Neural crest cell (in vitro differentiated cells): ENCODE data around the gene ATP9A. TPM values are rescaled to one million over a fixed set of nuclear protein-coding genes. Genes with fewer than 3 reads are reported as not detected.

Source experiments
- DNase-seq: peaks from one replicate; pipeline ENCODE4 v3.0.0; 2021; ENCODE audit warnings: low read depth, mixed read lengths, low spot score
- H3K27ac Mint-ChIP-seq: one replicate; pipeline ENCODE4 v1.8.0; 2021; ENCODE audit warnings: mild to moderate bottlenecking, mixed read lengths; ENCODE audit not compliant: unreplicated experiment
- H3K27me3 Mint-ChIP-seq: 2 replicates; pipeline ENCODE4 v1.8.0; 2021; ENCODE audit warnings: low read depth, mild to moderate bottlenecking, mixed read lengths
- H3K36me3 Mint-ChIP-seq: 2 replicates; pipeline ENCODE4 v1.8.0; 2021; ENCODE audit warnings: low read depth, mild to moderate bottlenecking, mixed read lengths
- H3K4me1 Mint-ChIP-seq: 2 replicates; pipeline ENCODE4 v1.8.0; 2021; ENCODE audit warnings: mixed read lengths
- H3K4me3 Mint-ChIP-seq: one replicate; pipeline ENCODE4 v1.8.0; 2021; ENCODE audit warnings: mild to moderate bottlenecking, mixed read lengths
- H3K9me3 Mint-ChIP-seq: 2 replicates; pipeline ENCODE4 v1.8.0; 2021; ENCODE audit warnings: mixed read lengths
- total RNA-seq: library from RNA; stranded (reverse); gene quantifications from 2 replicates; pipeline ENCODE4 v1.2.1, GENCODE V29; 2021
- TF ChIP-seq, protein P1 (sequence below): fragments of 200-600 bp; sonication (generic); conservative IDR thresholded peaks from 2 replicates; pipeline ENCODE4 v1.5.0; 2021; ENCODE audit warnings: antibody characterized with exemption, mild to moderate bottlenecking

ATP9A gene
- total RNA-seq, 1 donor from 2014 or later, result 39.0 TPM

DNA sequence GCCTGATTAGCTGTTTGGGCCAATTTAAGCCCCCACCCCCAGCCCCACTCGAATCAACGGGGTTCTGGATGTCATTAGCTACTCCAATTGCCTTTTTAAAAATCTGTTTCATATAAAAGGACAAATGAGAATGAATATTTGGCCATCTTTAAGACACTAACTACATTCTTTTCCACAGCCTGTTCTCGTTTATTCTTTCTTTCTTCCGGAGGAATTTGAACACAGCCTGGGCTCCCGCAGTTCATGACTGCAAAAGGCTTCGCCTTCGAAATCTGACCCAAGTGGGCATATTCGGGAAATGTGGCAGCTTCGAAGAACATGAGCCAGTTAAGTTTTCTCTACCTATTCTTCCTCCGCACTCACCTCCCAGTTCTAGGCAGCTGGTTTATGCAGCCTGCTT lies 176.3 kb downstream of the ATP9A start:
- Mint-ChIP-seq H3K4me1 (peaks cover 17% of the 10 kb centered on the region), H3K9me3 (no peaks in the 10 kb centered on the region), H3K36me3 (no peaks in the 10 kb centered on the region), H3K27me3 (no peaks in the 10 kb centered on the region), H3K4me3 (no peak overlapping the region), H3K27ac (no peak overlapping the region)
- DNase-seq, result no peak
- TF ChIP-seq, protein P1, sequence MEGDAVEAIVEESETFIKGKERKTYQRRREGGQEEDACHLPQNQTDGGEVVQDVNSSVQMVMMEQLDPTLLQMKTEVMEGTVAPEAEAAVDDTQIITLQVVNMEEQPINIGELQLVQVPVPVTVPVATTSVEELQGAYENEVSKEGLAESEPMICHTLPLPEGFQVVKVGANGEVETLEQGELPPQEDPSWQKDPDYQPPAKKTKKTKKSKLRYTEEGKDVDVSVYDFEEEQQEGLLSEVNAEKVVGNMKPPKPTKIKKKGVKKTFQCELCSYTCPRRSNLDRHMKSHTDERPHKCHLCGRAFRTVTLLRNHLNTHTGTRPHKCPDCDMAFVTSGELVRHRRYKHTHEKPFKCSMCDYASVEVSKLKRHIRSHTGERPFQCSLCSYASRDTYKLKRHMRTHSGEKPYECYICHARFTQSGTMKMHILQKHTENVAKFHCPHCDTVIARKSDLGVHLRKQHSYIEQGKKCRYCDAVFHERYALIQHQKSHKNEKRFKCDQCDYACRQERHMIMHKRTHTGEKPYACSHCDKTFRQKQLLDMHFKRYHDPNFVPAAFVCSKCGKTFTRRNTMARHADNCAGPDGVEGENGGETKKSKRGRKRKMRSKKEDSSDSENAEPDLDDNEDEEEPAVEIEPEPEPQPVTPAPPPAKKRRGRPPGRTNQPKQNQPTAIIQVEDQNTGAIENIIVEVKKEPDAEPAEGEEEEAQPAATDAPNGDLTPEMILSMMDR, result no peak

DNA sequence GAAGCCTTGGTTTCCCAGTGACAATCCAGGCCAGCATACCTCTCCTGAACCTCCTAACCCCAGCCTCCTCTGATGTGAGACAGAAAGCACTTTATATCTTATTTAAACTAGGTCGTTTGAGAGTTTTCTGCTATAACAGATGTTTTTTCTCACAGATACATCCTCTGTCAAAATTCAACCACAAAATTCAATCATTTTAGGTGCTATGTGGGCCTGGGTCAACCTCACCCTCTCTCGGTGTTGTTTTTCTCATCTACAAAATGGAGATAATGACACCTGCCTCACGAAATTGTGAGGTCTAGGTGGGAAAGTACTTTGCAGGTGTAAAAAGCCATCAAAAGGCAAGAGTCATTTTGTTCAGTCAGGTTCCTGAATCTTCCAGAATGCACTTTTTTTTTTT lies 179.4 kb downstream of the ATP9A start:
- H3K9me3 Mint-ChIP-seq, result no peaks in the 10 kb centered on the region
- no peaks in the 10 kb centered on the region for H3K27me3 Mint-ChIP-seq
- no peaks in the 10 kb centered on the region for H3K36me3 Mint-ChIP-seq
- no peak overlapping the region for H3K27ac Mint-ChIP-seq
- peaks cover 4% of the 10 kb centered on the region for H3K4me1 Mint-ChIP-seq
- TF ChIP-seq, protein P1, result no peak
- no peak overlapping the region for H3K4me3 Mint-ChIP-seq
- no peak for DNase-seq

DNA sequence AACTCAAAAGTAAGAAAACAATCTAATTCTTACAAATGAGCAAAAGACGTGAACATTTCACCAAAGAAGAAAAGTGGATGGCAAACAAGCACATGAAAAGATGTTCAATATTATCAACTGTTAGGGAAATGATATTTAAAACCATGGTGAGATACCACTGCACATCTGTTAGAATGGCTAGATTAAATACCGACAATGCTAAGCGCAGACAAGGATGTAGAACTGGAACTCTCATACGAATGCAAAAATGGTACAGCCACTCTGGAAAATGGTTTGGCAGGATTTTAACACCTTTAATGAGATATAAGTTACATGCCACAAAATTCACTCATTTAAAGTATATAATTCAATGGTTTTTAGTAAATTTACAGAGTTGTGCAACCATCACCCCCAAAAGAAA lies 181.0 kb downstream of the ATP9A start:
- Mint-ChIP-seq H3K36me3 (no peaks in the 10 kb centered on the region), H3K27ac (no peak overlapping the region), H3K4me1 (no peaks in the 10 kb centered on the region), H3K9me3 (no peaks in the 10 kb centered on the region), H3K4me3 (no peak overlapping the region), H3K27me3 (no peaks in the 10 kb centered on the region)
- TF ChIP-seq, protein P1, result no peak
- DNase-seq, result no peak

DNA sequence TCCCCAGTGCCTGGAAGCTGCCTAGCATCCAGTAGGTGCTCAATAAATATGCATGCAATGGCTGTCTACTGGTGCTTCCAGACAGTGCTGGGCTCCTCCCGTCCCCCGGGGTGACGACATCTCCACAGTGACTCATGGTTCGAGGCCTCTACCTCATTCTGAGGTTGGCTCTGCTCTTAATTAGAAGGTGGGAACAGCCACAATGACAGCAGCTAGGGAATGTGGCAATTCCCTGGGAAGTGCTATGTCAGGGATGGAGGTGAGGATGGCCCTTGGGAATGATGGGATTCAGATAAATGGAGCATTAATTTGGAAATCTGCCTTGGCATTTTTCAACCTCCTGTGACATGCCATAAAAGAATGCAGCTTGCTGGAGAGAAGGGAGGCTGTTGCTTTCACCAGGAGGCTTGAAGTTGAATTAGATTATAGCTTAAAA lies 182.2 kb downstream of the ATP9A start:
- TF ChIP-seq, protein P1, result no peak
- no peak overlapping the region for H3K27ac Mint-ChIP-seq
- DNase-seq, result no peak
- no peaks in the 10 kb centered on the region for H3K27me3 Mint-ChIP-seq
- H3K9me3 Mint-ChIP-seq, result no peaks in the 10 kb centered on the region
- H3K4me1 Mint-ChIP-seq, result no peaks in the 10 kb centered on the region
- H3K36me3 Mint-ChIP-seq, result no peaks in the 10 kb centered on the region
- no peak overlapping the region for H3K4me3 Mint-ChIP-seq

DNA sequence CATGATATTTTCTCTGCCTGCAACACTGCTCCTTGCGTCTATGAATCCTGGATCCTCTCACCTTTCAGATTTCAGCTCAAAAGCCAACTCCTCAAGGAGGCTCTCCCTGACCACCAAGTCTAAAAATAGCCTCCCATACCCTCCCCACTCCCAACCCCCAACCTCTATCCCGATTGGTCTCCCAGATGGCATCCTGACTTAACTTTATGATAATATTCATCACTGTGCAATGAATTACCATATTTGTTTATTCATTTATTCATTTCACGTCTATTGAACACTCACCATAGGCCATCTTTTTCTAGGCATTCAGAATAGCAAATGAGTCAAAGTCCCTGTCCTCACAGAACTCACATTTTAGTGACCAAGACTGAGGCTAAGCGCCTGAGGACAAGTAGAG lies 183.0 kb downstream of the ATP9A start:
- Mint-ChIP-seq H3K4me1 (no peaks in the 10 kb centered on the region), H3K9me3 (no peaks in the 10 kb centered on the region), H3K27ac (no peak overlapping the region), H3K36me3 (no peaks in the 10 kb centered on the region), H3K27me3 (no peaks in the 10 kb centered on the region), H3K4me3 (no peak overlapping the region)
- TF ChIP-seq, protein P1, result no peak
- DNase-seq, result no peak

DNA sequence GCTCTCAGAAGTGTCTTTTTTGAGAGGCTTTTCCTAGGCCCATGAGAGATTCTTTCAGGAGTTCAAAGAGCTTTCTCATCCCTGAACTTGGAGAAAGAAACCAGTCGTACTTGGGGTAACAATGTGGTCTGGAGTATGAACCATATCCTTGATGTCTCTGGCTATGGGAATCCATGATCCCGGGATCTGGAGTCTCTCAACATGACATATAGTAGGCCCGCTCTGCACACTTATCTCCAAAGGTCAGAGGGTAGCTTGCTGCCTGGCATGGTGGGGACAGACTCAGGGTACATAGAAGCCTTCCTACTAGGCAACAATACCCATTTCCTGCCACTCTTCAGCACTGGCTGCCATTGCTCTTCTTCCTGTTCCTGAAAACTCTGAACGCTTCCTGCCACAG lies 183.5 kb downstream of the ATP9A start:
- H3K27me3 Mint-ChIP-seq, result no peaks in the 10 kb centered on the region

More for the DNA sequence above, 183.5 kb downstream of the ATP9A start:
- Mint-ChIP-seq H3K4me3 (no peak overlapping the region), H3K27ac (no peak overlapping the region), H3K36me3 (no peaks in the 10 kb centered on the region), H3K9me3 (no peaks in the 10 kb centered on the region), H3K4me1 (no peaks in the 10 kb centered on the region)
- TF ChIP-seq, protein P1, result no peak
- no peak for DNase-seq
